ENCODE measurements around the gene TNNI3. TPM values are rescaled to one million over a fixed set of nuclear protein-coding genes. Genes with fewer than 3 reads are reported as not detected.
A peak's percentile ranks its signal among the peaks of the same experiment; 100 is the strongest.

The TNNI3 gene
- total RNA-seq, 1 experiment from 2014 or later: 14.6 TPM

GRCh38 chr19:55173186-55173713 is 15.7 kb upstream of the TNNI3 start:
- H3K4me1 ChIP-seq (ENCODE audit: control insufficient read depth, insufficient read depth, low read length): peaks cover 8% of the 10 kb centered on the region; the same call in 1 of the 2 replicates
- H3K9me3 ChIP-seq (ENCODE audit: control insufficient read depth, insufficient read depth, low read depth, low read length): no peaks in the 10 kb centered on the region
- no peak for DNase-seq (ENCODE audit: low read depth, low spot score)
- no peaks in the 10 kb centered on the region for H3K36me3 ChIP-seq (ENCODE audit: control insufficient read depth, insufficient read depth, low read length)
- no peaks in the 10 kb centered on the region for H3K27me3 ChIP-seq (ENCODE audit: control insufficient read depth, insufficient read depth, low read length)
- ChIA-PET POLR2A (interaction anchor here (0.5 to 0.7 kb wide), 3 partner anchors 9 to 36 kb away, joined by 3 to 11 read pairs (median 5); partner anchors contain the start of gene PTPRH), CTCF (interaction anchor here (1.0 kb wide), 1 partner anchor 14 kb away, joined by 22 read pairs; no protein-coding TSS in a partner anchor)
- TF ChIP-seq TCF7L2 (IDR thresholded peaks at IDR 0.05; ENCODE audit: low read depth, low read length): no peak
- TF ChIP-seq POLR2AphosphoS5 (IDR thresholded peaks at IDR 0.05; ENCODE audit: low read depth, low read length): no peak
- no peak for TF ChIP-seq REST (IDR thresholded peaks at IDR 0.05; ENCODE audit: insufficient read depth in 1 of 2, low read depth in 2 of 2, low read length in 1 of 2)
- TF ChIP-seq CTCF (IDR thresholded peaks at IDR 0.05): no peak
- no peak for TF ChIP-seq SIN3A (IDR thresholded peaks at IDR 0.05; ENCODE audit: borderline replicate concordance, insufficient read depth, low read depth, low read length)
- no peak; the same call in 1 of the 2 replicates for ATAC-seq
- peak overlapping the region; percentile 80 for H3K27ac ChIP-seq (ENCODE audit: low read length)
- BruUV-seq (replicated peaks): no TSS peak
- intact Hi-C loops (cut with micrococcal nuclease; ENCODE audit: unreplicated experiment): no loop called here
- peak overlapping the region; percentile 61 to 79 for H3K4me3 ChIP-seq (ENCODE audit: low read depth in 2 of 2, low read length in 2 of 2)
- in situ Hi-C loops (cut with HindIII; ENCODE audit: low pct_unique_long_range_greater_than_20kb, low sequenced_read_pairs): no loop called here

GRCh38 chr19:55172741-55173140 is 15.2 kb upstream of the TNNI3 start:
- POLR2A ChIA-PET: interaction anchor here (0.5 to 0.7 kb wide), 2 partner anchors 8 to 29 kb away, joined by 5 to 11 read pairs; no protein-coding TSS in a partner anchor

More at GRCh38 chr19:55172741-55173140, 15.2 kb upstream of the TNNI3 start:
- Histone ChIP-seq H3K36me3 (ENCODE audit: control insufficient read depth, insufficient read depth, low read length) (no peaks in the 10 kb centered on the region), H3K9me3 (ENCODE audit: control insufficient read depth, insufficient read depth, low read depth, low read length) (no peaks in the 10 kb centered on the region), H3K27ac (ENCODE audit: low read length) (peak overlapping the region; percentile 80), H3K4me1 (ENCODE audit: control insufficient read depth, insufficient read depth, low read length) (peaks cover 8% of the 10 kb centered on the region; the same call in 1 of the 2 replicates), H3K27me3 (ENCODE audit: control insufficient read depth, insufficient read depth, low read length) (no peaks in the 10 kb centered on the region), H3K4me3 (ENCODE audit: low read depth in 2 of 2, low read length in 2 of 2) (peak overlapping the region; percentile 61 to 79)
- TF ChIP-seq TCF7L2 (IDR thresholded peaks at IDR 0.05; ENCODE audit: low read depth, low read length) (no peak), SIN3A (IDR thresholded peaks at IDR 0.05; ENCODE audit: borderline replicate concordance, insufficient read depth, low read depth, low read length) (no peak), REST (IDR thresholded peaks at IDR 0.05; ENCODE audit: insufficient read depth in 1 of 2, low read depth in 2 of 2, low read length in 1 of 2) (no peak), POLR2AphosphoS5 (IDR thresholded peaks at IDR 0.05; ENCODE audit: low read depth, low read length) (no peak), CTCF (IDR thresholded peaks at IDR 0.05) (no peak)
- in situ Hi-C loops (cut with HindIII; ENCODE audit: low pct_unique_long_range_greater_than_20kb, low sequenced_read_pairs): no loop called here
- ATAC-seq: no peak
- intact Hi-C loops (cut with micrococcal nuclease; ENCODE audit: unreplicated experiment): no loop called here
- CTCF ChIA-PET: interaction anchor here (1.0 kb wide), 1 partner anchor 13 kb away, joined by 22 read pairs; no protein-coding TSS in a partner anchor
- no peak for DNase-seq (ENCODE audit: low read depth, low spot score)
- BruUV-seq (replicated peaks): no TSS peak

Measured in Panc1 (cell line).